AG09319 (cell line): ENCODE data around the gene SBSN.

ENCODE experiments used
- DNase-seq: peaks from one replicate; pipeline ENCODE4 v3.0.0-alpha.2; 2010; ENCODE audit warnings: low read depth; ENCODE audit errors: extremely low read depth
- CTCF ChIP-seq: IDR thresholded peaks from 2 replicates; pipeline ENCODE4 v1.5.1; 2011; ENCODE audit warnings: low read depth, mild to moderate bottlenecking, inconsistent platforms, low read length, moderate library complexity

SBSN gene

GRCh38 chr19:35553385-35554000, 25.4 kb upstream of the SBSN start:
- no peak for DNase-seq
- TF ChIP-seq CTCF = no peak

GRCh38 chr19:35552534-35553384, 24.6 kb upstream of the SBSN start:
- no peak for DNase-seq
- TF ChIP-seq CTCF = no peak

GRCh38 chr19:35551091-35551810, 23.1 kb upstream of the SBSN start:
- TF ChIP-seq CTCF = no peak
- DNase-seq = no peak

GRCh38 chr19:35549879-35550523, 21.9 kb upstream of the SBSN start:
- no peak for TF ChIP-seq CTCF
- no peak for DNase-seq

GRCh38 chr19:35549174-35549788, 21.2 kb upstream of the SBSN start:
- TF ChIP-seq CTCF = peak; percentile 68
- peak; percentile 11 for DNase-seq

GRCh38 chr19:35546532-35546931, 18.4 kb upstream of the SBSN start:
- no peak for TF ChIP-seq CTCF
- DNase-seq = no peak
